ENCODE results near the gene FCHO2.

The FCHO2 gene

GRCh38 chr5:73042993-73043392 lies 87.2 kb downstream of the FCHO2 start:
- H3K4me3 ChIP-seq (replicated peaks; ENCODE audit: low read depth, low read length): no peak overlapping the region
- no peak for DNase-seq (ENCODE audit: extremely low read depth, low read depth)
- no peak for TF ChIP-seq CTCF (IDR thresholded peaks at IDR 0.05; ENCODE audit: low read depth, low read length, missing control alignments)

- no peak overlapping the region for H3K4me3 ChIP-seq (replicated peaks; ENCODE audit: low read depth, low read length)
- no peak for DNase-seq (ENCODE audit: extremely low read depth, low read depth)
- no peak for TF ChIP-seq CTCF (IDR thresholded peaks at IDR 0.05; ENCODE audit: low read depth, low read length, missing control alignments)
Observed at GRCh38 chr5:73044546-73044945, 88.7 kb downstream of the FCHO2 start.

- H3K4me3 ChIP-seq (replicated peaks; ENCODE audit: low read depth, low read length): no peak overlapping the region
- DNase-seq (ENCODE audit: extremely low read depth, low read depth): no peak
- no peak for TF ChIP-seq CTCF (IDR thresholded peaks at IDR 0.05; ENCODE audit: low read depth, low read length, missing control alignments)
Observed at GRCh38 chr5:73045623-73046022, 89.8 kb downstream of the FCHO2 start.

- DNase-seq (ENCODE audit: extremely low read depth, low read depth): no peak
- no peak for TF ChIP-seq CTCF (IDR thresholded peaks at IDR 0.05; ENCODE audit: low read depth, low read length, missing control alignments)
- H3K4me3 ChIP-seq (replicated peaks; ENCODE audit: low read depth, low read length): no peak overlapping the region
Observed at GRCh38 chr5:73061593-73061992, 105.8 kb downstream of the FCHO2 start.

- H3K4me3 ChIP-seq (replicated peaks; ENCODE audit: low read depth, low read length): no peak overlapping the region
- TF ChIP-seq CTCF (IDR thresholded peaks at IDR 0.05; ENCODE audit: low read depth, low read length, missing control alignments): no peak
- DNase-seq (ENCODE audit: extremely low read depth, low read depth): peak; percentile 63
Observed at GRCh38 chr5:73066466-73066865, 110.6 kb downstream of the FCHO2 start.

- DNase-seq (ENCODE audit: extremely low read depth, low read depth): no peak
- TF ChIP-seq CTCF (IDR thresholded peaks at IDR 0.05; ENCODE audit: low read depth, low read length, missing control alignments): no peak
- H3K4me3 ChIP-seq (replicated peaks; ENCODE audit: low read depth, low read length): no peak overlapping the region
Observed at GRCh38 chr5:73067213-73067612, 111.4 kb downstream of the FCHO2 start.

GRCh38 chr5:73081093-73081492 lies 125.3 kb downstream of the FCHO2 start:
- TF ChIP-seq CTCF (IDR thresholded peaks at IDR 0.05; ENCODE audit: low read depth, low read length, missing control alignments): no peak
- H3K4me3 ChIP-seq (replicated peaks; ENCODE audit: low read depth, low read length): no peak overlapping the region
- no peak for DNase-seq (ENCODE audit: extremely low read depth, low read depth)

All from HFF-Myc (cell line).